ENCODE data around the gene TRIM9.

Gene TRIM9

DNA sequence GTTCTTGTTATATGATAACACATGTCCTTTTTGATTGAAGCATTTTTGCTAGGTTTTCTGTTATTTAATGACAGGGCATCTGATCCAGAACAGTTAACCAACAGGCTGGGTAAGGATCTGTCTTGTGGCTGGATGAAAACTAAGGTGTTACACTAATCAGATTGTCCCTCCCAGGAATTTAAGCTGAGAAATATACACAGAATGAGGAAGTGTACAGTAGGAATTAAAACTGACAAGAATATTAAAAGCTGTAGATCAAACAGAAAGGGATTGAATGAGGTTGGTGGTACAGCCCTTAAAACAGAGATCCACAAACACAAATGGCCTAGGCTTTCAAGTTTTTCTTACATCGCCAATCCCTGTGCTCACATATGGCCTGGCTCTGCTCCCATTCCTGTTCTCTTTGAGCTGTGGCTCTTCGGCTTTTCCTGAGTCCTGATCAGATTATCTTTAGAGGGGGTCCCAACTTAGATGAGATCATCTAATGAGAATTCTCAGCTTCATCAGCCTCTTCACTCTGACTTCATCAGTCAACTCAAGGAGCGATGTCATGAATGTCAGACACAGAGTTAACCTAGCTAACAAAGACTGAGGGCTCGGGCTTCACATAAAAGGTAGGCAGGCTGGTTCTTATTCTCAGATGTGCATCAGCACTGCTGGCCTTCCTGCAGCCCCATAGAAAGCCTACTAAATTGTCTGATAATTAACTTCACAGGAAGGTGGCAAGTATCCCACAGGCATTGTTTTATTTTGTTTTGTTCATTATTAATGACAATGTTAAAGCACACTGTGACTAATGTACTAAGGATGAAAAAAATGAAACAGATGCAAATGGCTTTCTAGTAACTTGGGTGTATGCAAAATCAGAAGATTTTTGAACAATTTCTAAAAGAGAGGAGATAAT is 162.1 kb downstream of the TRIM9 start:
- no peak for DNase-seq (ENCODE audit: low read depth)
- TF ChIP-seq, protein P1, sequence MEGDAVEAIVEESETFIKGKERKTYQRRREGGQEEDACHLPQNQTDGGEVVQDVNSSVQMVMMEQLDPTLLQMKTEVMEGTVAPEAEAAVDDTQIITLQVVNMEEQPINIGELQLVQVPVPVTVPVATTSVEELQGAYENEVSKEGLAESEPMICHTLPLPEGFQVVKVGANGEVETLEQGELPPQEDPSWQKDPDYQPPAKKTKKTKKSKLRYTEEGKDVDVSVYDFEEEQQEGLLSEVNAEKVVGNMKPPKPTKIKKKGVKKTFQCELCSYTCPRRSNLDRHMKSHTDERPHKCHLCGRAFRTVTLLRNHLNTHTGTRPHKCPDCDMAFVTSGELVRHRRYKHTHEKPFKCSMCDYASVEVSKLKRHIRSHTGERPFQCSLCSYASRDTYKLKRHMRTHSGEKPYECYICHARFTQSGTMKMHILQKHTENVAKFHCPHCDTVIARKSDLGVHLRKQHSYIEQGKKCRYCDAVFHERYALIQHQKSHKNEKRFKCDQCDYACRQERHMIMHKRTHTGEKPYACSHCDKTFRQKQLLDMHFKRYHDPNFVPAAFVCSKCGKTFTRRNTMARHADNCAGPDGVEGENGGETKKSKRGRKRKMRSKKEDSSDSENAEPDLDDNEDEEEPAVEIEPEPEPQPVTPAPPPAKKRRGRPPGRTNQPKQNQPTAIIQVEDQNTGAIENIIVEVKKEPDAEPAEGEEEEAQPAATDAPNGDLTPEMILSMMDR (conservative IDR thresholded peaks at IDR 0.05; ENCODE audit: control insufficient read depth, insufficient read depth, low read depth, low read length): no peak
- H3K4me3 ChIP-seq (ENCODE audit: control insufficient read depth, low read depth, low read length): no peak overlapping the region

DNA sequence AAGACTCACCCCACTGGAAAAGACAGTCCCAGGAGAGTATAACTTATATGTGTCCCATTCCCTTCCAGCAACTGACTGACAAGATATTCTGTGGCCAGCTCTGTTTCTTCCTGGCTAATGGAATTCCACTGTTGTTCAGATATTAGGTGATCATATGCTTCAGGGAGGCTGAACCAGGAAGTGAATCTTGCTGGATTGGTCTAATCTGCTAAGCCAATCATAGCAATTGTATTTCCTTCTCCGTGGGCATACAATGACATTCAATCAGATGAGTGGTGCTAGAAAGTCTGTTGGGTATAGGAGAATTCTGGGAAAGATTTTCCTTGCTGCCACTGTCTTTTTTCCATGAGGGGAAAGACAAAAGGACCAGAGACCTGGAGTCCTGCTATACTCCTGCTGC is 162.7 kb downstream of the TRIM9 start:
- TF ChIP-seq, protein P1 (conservative IDR thresholded peaks at IDR 0.05; ENCODE audit: control insufficient read depth, insufficient read depth, low read depth, low read length): no peak
- no peak overlapping the region for H3K4me3 ChIP-seq (ENCODE audit: control insufficient read depth, low read depth, low read length)
- no peak for DNase-seq (ENCODE audit: low read depth)

DNA sequence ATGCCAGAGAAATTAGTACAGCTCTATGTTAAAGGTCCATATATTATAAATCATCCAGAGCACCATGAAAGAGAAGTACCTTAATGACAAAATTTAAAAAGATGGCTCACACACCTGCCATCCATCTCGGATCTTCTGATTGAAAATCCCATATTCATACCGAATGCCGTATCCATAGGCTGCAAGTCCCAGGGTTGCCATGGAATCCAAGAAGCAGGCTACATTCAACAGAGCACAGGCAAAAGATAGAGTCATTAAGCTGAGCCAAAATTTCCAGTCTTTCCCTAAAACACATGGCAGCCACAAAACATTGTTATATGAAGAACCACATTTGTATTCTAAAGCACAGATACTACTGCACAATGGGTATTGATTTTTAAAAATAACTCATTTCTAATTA is 163.3 kb downstream of the TRIM9 start:
- TF ChIP-seq, protein P1 (conservative IDR thresholded peaks at IDR 0.05; ENCODE audit: control insufficient read depth, insufficient read depth, low read depth, low read length): no peak
- no peak overlapping the region for H3K4me3 ChIP-seq (ENCODE audit: control insufficient read depth, low read depth, low read length)
- no peak for DNase-seq (ENCODE audit: low read depth)

DNA sequence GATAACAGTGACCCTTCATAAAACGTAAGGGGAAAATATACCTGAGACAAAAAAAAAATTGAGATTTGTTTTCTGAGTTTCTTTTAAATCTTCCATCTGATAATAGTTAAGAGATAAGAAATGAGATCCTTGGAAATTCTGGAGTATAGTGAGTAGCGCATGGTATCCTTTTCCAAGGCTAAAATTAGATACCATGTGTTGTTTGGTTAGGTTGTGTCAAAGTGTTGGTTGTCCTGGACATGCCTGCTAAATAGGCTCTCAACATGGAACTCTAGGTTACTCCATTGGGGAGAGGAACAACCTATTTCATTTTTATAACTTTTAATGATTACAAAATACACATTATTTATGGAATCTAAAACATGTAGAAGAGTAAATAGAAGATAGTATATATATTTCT is 165.4 kb downstream of the TRIM9 start:
- TF ChIP-seq, protein P1 (conservative IDR thresholded peaks at IDR 0.05; ENCODE audit: control insufficient read depth, insufficient read depth, low read depth, low read length): no peak
- H3K4me3 ChIP-seq (ENCODE audit: control insufficient read depth, low read depth, low read length): no peak overlapping the region
- no peak for DNase-seq (ENCODE audit: low read depth)

DNA sequence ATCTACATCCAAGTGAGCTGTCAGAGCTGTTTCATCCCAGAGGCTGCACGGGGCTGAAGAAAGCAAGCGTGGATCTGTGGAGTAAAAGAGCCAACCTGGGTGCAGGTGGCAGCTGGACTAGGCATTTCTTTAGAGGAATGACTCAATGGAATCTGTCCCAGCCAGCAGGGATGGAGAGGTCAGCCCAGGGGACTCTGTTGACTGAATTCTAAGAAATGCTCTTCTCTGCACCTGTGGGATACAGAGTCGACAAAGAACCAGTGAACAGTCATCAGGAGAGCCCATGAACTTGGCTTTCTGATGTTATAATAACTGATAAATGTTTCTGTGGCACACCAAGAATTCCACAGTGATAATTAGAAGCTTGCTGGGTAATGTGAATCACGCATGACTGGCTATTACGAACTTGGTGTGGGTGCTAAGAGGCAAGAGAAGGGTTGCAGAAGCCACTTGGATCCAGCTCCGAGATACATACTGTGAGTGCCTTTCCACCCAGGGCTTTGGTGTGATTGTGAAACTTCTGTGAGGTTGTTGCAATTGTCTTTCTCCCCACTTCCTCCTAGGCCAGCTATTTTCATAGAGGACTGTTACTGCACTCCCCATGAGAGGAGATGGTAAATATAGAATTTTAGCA is 166.8 kb downstream of the TRIM9 start:
- TF ChIP-seq, protein P1 (conservative IDR thresholded peaks at IDR 0.05; ENCODE audit: control insufficient read depth, insufficient read depth, low read depth, low read length): no peak
- peak; percentile 90 for DNase-seq (ENCODE audit: low read depth)

DNA sequence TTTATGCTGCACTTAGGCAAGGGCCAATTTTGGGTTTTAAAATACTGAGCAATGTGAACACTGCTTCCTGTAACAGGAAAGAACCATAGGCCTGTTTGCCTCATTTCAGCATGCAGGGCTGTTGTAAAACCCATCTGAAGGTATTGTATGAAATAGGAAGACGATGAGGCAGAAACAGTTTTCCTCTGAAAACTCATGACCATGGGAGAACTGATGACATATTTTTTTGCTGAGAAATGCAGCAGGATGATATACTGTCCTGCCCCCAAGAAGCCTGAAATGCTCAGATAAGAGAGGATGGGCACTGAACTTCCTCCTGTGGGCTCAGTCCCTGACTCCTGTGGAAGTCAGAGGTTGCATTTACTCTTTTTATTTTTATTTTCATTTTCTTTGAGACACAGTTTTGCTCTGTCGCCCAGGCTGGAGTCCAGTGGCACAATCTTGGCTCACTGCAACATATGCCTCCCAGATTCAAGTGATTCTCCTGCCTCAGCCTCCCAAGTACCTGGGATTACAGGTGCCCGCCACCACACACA is 168.0 kb downstream of the TRIM9 start:
- no peak for DNase-seq (ENCODE audit: low read depth)
- H3K4me3 ChIP-seq (ENCODE audit: control insufficient read depth, low read depth, low read length): no peak overlapping the region
- TF ChIP-seq, protein P1 (conservative IDR thresholded peaks at IDR 0.05; ENCODE audit: control insufficient read depth, insufficient read depth, low read depth, low read length): no peak

More for the DNA sequence above, 166.8 kb downstream of the TRIM9 start:
- no peak overlapping the region for H3K4me3 ChIP-seq (ENCODE audit: control insufficient read depth, low read depth, low read length)
